Sigmoid colon (tissue), 7 donors: ENCODE measurements around the gene OGG1. TPM values are rescaled to one million over a fixed set of nuclear protein-coding genes. Genes with fewer than 3 reads are reported as not detected.

Experiments
- DNase-seq: peaks from one replicate; pipeline ENCODE4 v3.0.0-alpha.2; 2019
- H3K27ac ChIP-seq, 4 donors: fragments of 200-600 bp; sonication (generic); one replicate each; pipeline ENCODE4 v1.5.1; 2016 to 2019; ENCODE audit warnings: mild to moderate bottlenecking in 1 of 4
- H3K27me3 ChIP-seq, 3 donors: fragments of 200-600 bp; sonication (generic); one replicate each; pipeline ENCODE4 v1.5.1; 2019; ENCODE audit warnings: mild to moderate bottlenecking in 1 of 3
- H3K36me3 ChIP-seq, 4 donors: fragments of 200-600 bp; sonication (generic); one replicate each; pipeline ENCODE4 v1.5.1; 2016 to 2019
- H3K4me1 ChIP-seq, 4 donors: fragments of 200-600 bp; sonication (generic); one replicate each; pipeline ENCODE4 v1.5.1; 2017 to 2019
- H3K4me3 ChIP-seq, 4 donors: fragments of 200-600 bp; sonication (generic); one replicate each; pipeline ENCODE4 v1.5.1; 2017 to 2019; ENCODE audit warnings: mild to moderate bottlenecking in 2 of 4, moderate library complexity in 1 of 4
- H3K9me3 ChIP-seq, 4 donors: fragments of 200-600 bp in 3 of 4; sonication (generic) in 3 of 4; one replicate each; pipeline versions ENCODE4 v1.5.1 to v1.6.1; 2013 to 2019
- EP300 ChIP-seq, 4 donors: sonication (generic); formaldehyde crosslinking; IDR thresholded peaks; one replicate each; pipeline ENCODE4 v1.6.1; 2017; ENCODE audit warnings: antibody characterized with exemption in 4 of 4
- POLR2A ChIP-seq, 2 donors: fragments of 450-650 bp; IDR thresholded peaks; one replicate each; pipeline ENCODE4 v1.6.1; 2016; ENCODE audit warnings: antibody characterized with exemption in 2 of 2, mild to moderate bottlenecking in 2 of 2, moderate library complexity in 2 of 2
- POLR2AphosphoS5 ChIP-seq, 4 donors: sonication (generic); formaldehyde crosslinking; IDR thresholded peaks; one replicate each; pipeline ENCODE4 v1.6.1; 2017; ENCODE audit warnings: antibody characterized with exemption in 4 of 4
- WGBS, 2 donors: extraction: QIAGEN DNeasy Blood & Tissue Kit; methylation state at CpG; one replicate each; pipeline ENCODE4 v1.1.7; 2013; 5-methylcytosine and 5-hydroxymethylcytosine counted together
- intact Hi-C: fragments of 100-400 bp; cut with DNase I; formaldehyde crosslinking; loops from one replicate; pipeline ENCODE4 v1.15.1; 2023
- polyA plus RNA-seq, 3 donors: library from polyadenylated mRNA; stranded (reverse); fragments of 200-250 nt; gene quantifications; one replicate each; pipeline ENCODE4 v1.2.3, GENCODE V29; 2013
- total RNA-seq, 4 donors: library from RNA; depleted of rRNA; stranded (reverse); fragments of >200 nt; gene quantifications; one replicate each; pipeline ENCODE4 v1.1.0, GENCODE V29; 2016
- TF ChIP-seq, protein P1 (sequence below), 4 experiments: fragments of 450-650 bp in 3 of 4; fragments of 200-600 bp in 1 of 4; IDR thresholded peaks; one replicate each; pipeline ENCODE4 v1.5.1; 2016 to 2019; ENCODE audit warnings: antibody characterized with exemption in 4 of 4, mild to moderate bottlenecking in 3 of 4, moderate library complexity in 2 of 4
- donor health status: healthy with polysubstance abuse.
- donor health status: Bipolar disorder and iron deficiency.
- donor health status: healthy.

OGG1 gene
- total and polyA plus RNA-seq, 7 donors: 15.6 to 34.6 (median 23.6) TPM

DNA sequence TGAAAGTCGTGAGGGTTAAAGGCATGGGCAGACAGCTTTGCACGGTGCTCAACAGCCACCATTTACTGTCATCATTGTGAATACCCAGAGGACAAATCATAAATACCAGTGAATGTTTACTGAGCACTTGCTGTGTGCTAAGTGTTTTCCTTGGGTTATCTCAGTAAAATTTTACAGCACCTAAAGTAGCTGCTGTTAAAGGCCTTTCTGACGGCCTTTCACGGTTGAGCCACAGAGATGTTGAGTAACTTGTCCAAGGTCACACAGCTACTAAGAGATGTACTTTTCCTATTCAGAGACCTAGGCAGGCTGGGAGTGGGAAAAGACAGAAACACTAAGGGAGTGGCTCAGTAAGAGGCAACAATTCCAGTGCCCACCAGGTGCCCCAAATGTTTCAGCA is 46.5 kb upstream of the OGG1 start:
- peaks cover 15 to 31% (median 17%) of the 10 kb centered on the region in 3 donors for H3K27me3 ChIP-seq
- intact Hi-C loops: no loop called here
- H3K9me3 ChIP-seq: no peaks in the 10 kb centered on the region
- no peak overlapping the region for H3K27ac ChIP-seq
- DNase-seq: no peak
- H3K4me1 ChIP-seq: peaks cover 0 to 18% (median 16%) of the 10 kb centered on the region in 4 donors
- peaks cover 3 to 42% (median 13%) of the 10 kb centered on the region in 4 donors for H3K36me3 ChIP-seq
- TF ChIP-seq, protein P1, sequence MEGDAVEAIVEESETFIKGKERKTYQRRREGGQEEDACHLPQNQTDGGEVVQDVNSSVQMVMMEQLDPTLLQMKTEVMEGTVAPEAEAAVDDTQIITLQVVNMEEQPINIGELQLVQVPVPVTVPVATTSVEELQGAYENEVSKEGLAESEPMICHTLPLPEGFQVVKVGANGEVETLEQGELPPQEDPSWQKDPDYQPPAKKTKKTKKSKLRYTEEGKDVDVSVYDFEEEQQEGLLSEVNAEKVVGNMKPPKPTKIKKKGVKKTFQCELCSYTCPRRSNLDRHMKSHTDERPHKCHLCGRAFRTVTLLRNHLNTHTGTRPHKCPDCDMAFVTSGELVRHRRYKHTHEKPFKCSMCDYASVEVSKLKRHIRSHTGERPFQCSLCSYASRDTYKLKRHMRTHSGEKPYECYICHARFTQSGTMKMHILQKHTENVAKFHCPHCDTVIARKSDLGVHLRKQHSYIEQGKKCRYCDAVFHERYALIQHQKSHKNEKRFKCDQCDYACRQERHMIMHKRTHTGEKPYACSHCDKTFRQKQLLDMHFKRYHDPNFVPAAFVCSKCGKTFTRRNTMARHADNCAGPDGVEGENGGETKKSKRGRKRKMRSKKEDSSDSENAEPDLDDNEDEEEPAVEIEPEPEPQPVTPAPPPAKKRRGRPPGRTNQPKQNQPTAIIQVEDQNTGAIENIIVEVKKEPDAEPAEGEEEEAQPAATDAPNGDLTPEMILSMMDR (IDR thresholded peaks at IDR 0.05): no peak
- TF ChIP-seq POLR2A (IDR thresholded peaks at IDR 0.05) (no peak), POLR2AphosphoS5 (IDR thresholded peaks at IDR 0.05) (no peak), EP300 (IDR thresholded peaks at IDR 0.05) (no peak)
- 69 to 78% methylated on average over 4 of the region's 4 CpGs for WGBS, 2 donors
- H3K4me3 ChIP-seq: no peak overlapping the region

DNA sequence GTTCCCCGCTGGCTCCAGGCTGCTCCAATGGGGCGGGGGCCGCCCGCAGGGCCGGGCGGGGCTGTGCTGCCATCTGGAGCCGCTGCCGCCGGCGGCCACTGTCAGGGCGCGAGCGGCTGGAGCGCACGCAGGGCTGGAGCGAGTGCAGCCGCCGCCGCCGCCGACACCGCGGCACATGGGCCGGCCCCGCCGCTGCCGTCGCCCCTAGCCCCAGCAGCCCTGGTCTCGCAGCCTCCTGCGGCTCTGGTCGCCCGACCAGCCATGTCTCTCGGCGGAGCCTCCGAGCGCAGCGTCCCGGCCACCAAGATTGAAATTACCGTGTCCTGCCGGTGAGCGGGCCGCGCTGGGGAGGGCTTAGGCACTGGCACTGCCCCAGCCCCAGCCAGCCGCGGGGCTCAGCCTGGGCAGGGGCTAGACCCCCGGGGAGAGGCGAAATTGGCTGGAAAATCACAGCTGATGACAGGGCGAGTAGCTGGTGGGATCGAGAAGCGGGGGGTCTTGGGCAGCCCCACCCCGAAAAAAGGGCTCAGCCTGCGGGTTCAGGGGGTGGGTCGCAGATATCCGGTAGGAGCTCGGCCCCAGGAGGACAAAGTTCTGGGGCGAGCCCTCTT is 45.9 kb upstream of the OGG1 start, which contains the start of gene CPNE9:
Gene CPNE9 (plus strand): TSS at position 98 of the 611 bp plus-strand sequence. CDS start 164 bp downstream, at position 262.
- Histone ChIP-seq H3K27me3 (peaks cover 15 to 31% (median 17%) of the 10 kb centered on the region in 3 donors), H3K4me1 (peaks cover 0 to 18% (median 16%) of the 10 kb centered on the region in 4 donors), H3K36me3 (peaks cover 0 to 36% (median 8%) of the 10 kb centered on the region in 4 donors), H3K27ac (no peak within 1 kb of the TSS), H3K9me3 (no peaks in the 10 kb centered on the region), H3K4me3 (peak within 1 kb of the TSS in 3 of 4 donors; percentile 25 to 32 (median 27))
- TF ChIP-seq EP300 (IDR thresholded peaks at IDR 0.05) (no peak), POLR2A (IDR thresholded peaks at IDR 0.05) (no peak), POLR2AphosphoS5 (IDR thresholded peaks at IDR 0.05) (no peak)
- TF ChIP-seq, protein P1 (IDR thresholded peaks at IDR 0.05): no peak
- intact Hi-C loops: no loop called here
- DNase-seq: no peak
- WGBS, 2 donors: 3 to 4% methylated on average over 56 of the region's 56 CpGs

DNA sequence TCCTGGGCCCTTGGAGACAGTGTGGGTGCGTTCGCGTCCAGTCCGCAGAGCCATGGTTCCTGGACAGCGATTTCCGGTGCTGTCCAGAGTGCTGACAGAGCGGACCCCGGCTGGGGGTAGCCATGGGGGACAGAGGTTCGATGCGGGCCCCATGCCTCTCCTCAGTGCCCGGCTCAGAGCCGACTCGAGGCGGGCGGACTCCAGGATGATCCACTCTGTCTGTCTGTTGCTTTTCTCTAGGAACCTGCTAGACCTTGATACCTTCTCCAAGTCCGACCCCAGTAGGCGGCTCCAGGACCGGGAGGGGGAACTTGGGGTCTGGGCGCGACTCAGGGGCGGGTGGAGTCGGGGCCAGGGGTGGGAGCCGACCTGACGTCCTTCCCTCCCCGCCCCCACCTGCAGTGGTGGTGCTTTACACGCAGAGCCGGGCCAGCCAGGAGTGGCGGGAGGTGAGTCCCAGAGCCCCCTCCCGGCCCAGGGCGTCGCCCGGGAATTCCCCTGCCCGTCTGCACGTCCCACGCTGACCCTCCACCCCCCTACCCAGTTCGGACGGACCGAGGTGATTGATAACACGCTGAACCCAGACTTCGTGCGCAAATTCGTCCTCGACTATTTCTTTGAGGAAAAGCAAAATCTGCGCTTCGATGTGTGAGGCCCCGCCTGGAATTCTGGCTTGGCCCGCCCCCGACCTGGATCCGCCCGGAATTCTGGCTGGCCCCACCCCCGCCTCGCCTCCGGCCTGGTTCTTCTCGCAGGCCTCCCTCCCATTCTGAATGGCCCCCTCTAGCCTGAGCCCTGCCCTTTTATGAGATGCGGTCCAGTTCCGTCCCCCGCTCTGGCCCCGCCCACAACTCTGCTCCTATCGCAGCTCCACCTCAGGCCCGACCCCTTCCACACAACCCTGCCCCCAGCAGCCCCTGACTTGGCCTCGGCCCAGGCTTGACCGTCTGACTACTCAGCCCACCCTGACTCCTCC is 45.1 kb upstream of the OGG1 start:
- Histone ChIP-seq H3K4me1 (peaks cover 0 to 18% (median 16%) of the 10 kb centered on the region in 4 donors), H3K27ac (no peak overlapping the region), H3K9me3 (no peaks in the 10 kb centered on the region), H3K36me3 (peaks cover 0 to 28% (median 8%) of the 10 kb centered on the region in 4 donors), H3K4me3 (peak overlapping the region in 3 of 4 donors; percentile 25 to 32 (median 27)), H3K27me3 (peaks cover 15 to 31% (median 17%) of the 10 kb centered on the region in 3 donors)
- TF ChIP-seq EP300 (IDR thresholded peaks at IDR 0.05) (no peak), POLR2A (IDR thresholded peaks at IDR 0.05) (no peak)
- DNase-seq: no peak
- WGBS, 2 donors: 2% methylated on average over 62 of the region's 62 CpGs
- intact Hi-C loops: no loop called here

DNA sequence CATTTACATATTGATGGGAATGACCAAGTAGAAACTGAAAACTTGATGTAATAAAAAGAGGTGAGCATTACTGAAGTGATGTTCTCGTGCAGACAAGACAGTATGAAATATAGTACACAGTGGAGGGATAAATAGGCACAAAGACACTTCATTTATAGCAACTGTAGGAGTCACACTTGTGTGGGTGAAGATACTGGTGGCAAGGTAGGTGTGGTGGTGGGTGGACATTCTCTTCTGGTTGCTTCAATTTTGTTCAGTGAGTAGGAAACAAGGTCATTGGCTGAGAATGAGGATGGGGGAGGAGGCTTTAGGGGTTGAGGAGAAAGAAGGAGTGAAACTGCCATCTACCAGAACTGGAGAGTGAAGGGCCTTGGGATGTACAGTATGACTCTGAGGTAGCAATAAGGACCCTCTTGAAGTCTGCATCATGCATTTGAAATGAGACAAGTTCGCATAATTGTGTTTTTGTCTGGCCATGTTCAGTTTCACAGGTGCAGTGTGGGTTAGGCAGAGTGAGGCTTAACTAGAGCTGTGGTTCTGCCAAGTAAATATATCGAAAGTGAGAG is 39.5 kb upstream of the OGG1 start:
- peaks cover 0 to 6% (median 0%) of the 10 kb centered on the region in 3 donors for H3K27me3 ChIP-seq
- no peaks in the 10 kb centered on the region for H3K36me3 ChIP-seq
- H3K27ac ChIP-seq: no peak overlapping the region
- TF ChIP-seq EP300 (IDR thresholded peaks at IDR 0.05) (no peak), POLR2AphosphoS5 (IDR thresholded peaks at IDR 0.05) (no peak), POLR2A (IDR thresholded peaks at IDR 0.05) (no peak)
- TF ChIP-seq, protein P1 (IDR thresholded peaks at IDR 0.05): no peak
- peaks cover 0 to 4% (median 1%) of the 10 kb centered on the region in 4 donors for H3K4me1 ChIP-seq
- H3K4me3 ChIP-seq: no peak overlapping the region
- WGBS, 2 donors: 75 to 84% methylated on average over 3 of the region's 3 CpGs
- intact Hi-C loops: loop anchor here (10.0 kb wide), 1 partner anchor 515 kb away; no protein-coding TSS in a partner anchor
- H3K9me3 ChIP-seq: no peaks in the 10 kb centered on the region
- DNase-seq: no peak
